ENCODE data around the gene VAPA. TPM values are rescaled to one million over a fixed set of nuclear protein-coding genes. Genes with fewer than 3 reads are reported as not detected.

VAPA gene
- total and polyA plus RNA-seq, 2 donors (not counting 3 experiments of a cell fraction or from before 2014, with no cell fraction given): 105 to 163 TPM

- Histone ChIP-seq H3K27me3 (ENCODE audit: control insufficient read depth in 2 of 2, insufficient read depth in 2 of 2, low read length in 2 of 2) (no peaks in the 10 kb centered on the region), H4K20me1 (replicated peaks; ENCODE audit: control insufficient read depth, extremely low read depth, insufficient read depth, low read length) (peaks cover 36% of the 10 kb centered on the region), H3K9ac (replicated peaks; ENCODE audit: extremely low read depth, insufficient read depth, low read length) (no peak overlapping the region), H2AFZ (ENCODE audit: low read depth, low read length) (no peak overlapping the region), H3K4me1 (ENCODE audit: control insufficient read depth, extremely low read depth, insufficient read depth, low read length) (peaks cover 25% of the 10 kb centered on the region), H3K36me3 (ENCODE audit: control insufficient read depth in 2 of 2, extremely low read depth in 1 of 2, insufficient read depth in 2 of 2, low read length in 2 of 2) (no peaks in the 10 kb centered on the region), H3K4me3 (replicated peaks in 1 of 3; ENCODE audit: insufficient read depth in 1 of 3, low read depth in 1 of 3, low read length in 3 of 3) (no peak overlapping the region), H3K27ac (ENCODE audit: insufficient read depth, low read depth, low read length) (no peak overlapping the region), H3K9me1 (replicated peaks; ENCODE audit: control insufficient read depth, extremely low read depth, insufficient read depth, low read length) (peaks cover 5% of the 10 kb centered on the region), H3K79me2 (ENCODE audit: control insufficient read depth, insufficient read depth, low read length) (peaks cover 100% of the 10 kb centered on the region), H3K4me2 (ENCODE audit: insufficient read depth, low read length) (no peak overlapping the region), H3K9me3 (replicated peaks; ENCODE audit: control insufficient read depth, insufficient read depth, low read length) (no peaks in the 10 kb centered on the region)
- no peak for TF ChIP-seq POLR2A (IDR thresholded peaks at IDR 0.05; ENCODE audit: low read depth, low read length)
- no peak for TF ChIP-seq GATA2 (IDR thresholded peaks at IDR 0.05; ENCODE audit: insufficient read depth, insufficient read length, low read depth, low read length)
- TF ChIP-seq FOS (IDR thresholded peaks at IDR 0.05; ENCODE audit: borderline replicate concordance, insufficient read depth, low read length): no peak
- no peak for TF ChIP-seq MYC (IDR thresholded peaks at IDR 0.05; ENCODE audit: low read depth, low read length)
- TF ChIP-seq MAX (IDR thresholded peaks at IDR 0.05; ENCODE audit: insufficient read depth, insufficient read length): no peak
- no peak for TF ChIP-seq JUN (IDR thresholded peaks at IDR 0.05; ENCODE audit: borderline replicate concordance, insufficient read depth, insufficient read length, low read depth)
- no peak for TF ChIP-seq CTCF (IDR thresholded peaks at IDR 0.05; ENCODE audit: extremely low read depth in 1 of 2, insufficient read depth in 1 of 2, low read depth in 1 of 2, low read length in 2 of 2)
- no peak for TF ChIP-seq EZH2 (IDR thresholded peaks at IDR 0.05; ENCODE audit: borderline replicate concordance, low read depth, low read length, severe bottlenecking)
- no peak for TF ChIP-seq POLR2AphosphoS5 (IDR thresholded peaks at IDR 0.05; ENCODE audit: insufficient read depth, low read depth, low read length)
- dilution Hi-C loops (cut with MboI; ENCODE audit: extremely low pct_ligation_motif_present, low sequenced_read_pairs) (no loop called here), intact Hi-C loops (cut with micrococcal nuclease) (no loop called here)
- no peak for DNase-seq (ENCODE audit: low read depth, low spot score)
- no peak for FAIRE-seq
- no TSS peak for BruUV-seq (replicated peaks)
- CTCF ChIA-PET: interaction anchor here (1.1 to 1.3 kb wide), 2 partner anchors 9 to 12 kb away, joined by 3 read pairs; no protein-coding TSS in a partner anchor
- POLR2A ChIA-PET: no interaction called here
These were observed 13.2 kb downstream of the VAPA start for GRCh38 chr18:9926977-9927376.
